ENCODE measurements around the gene EPRS1.

EPRS1 gene

DNA sequence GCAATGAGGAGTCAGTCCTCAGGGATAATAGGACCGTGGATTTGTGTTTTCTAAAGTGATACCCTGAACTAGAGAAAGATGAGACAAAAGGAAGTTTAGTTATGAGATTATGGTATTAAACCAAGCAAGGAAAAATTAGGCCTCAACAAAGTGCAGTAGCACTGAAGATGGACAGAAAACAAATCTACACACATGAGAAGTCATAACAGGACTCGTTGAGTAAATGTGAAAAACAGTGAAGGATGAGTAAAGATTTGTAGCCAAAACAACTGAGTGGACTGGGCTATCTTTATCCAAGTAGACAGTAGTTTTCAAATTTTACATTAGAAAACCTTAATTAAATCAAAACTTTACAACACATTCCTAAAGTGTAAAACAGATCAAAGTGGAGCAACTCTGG lies 15.0 kb downstream of the EPRS1 start:
- H3K4me1 ChIP-seq (ENCODE audit: control insufficient read depth, insufficient read depth, low read length), result no peaks in the 10 kb centered on the region
- H3K36me3 ChIP-seq (ENCODE audit: control insufficient read depth, insufficient read depth, low read length, severe bottlenecking), result peaks cover 76% of the 10 kb centered on the region
- H3K4me3 ChIP-seq (ENCODE audit: low read length), result no peak overlapping the region
- no peaks in the 10 kb centered on the region for H3K27me3 ChIP-seq (replicated peaks; ENCODE audit: control insufficient read depth, insufficient read depth, low read length)
- no peaks in the 10 kb centered on the region for H3K9me3 ChIP-seq (ENCODE audit: control insufficient read depth, low read length)
- H3K9ac ChIP-seq (ENCODE audit: low read length), result no peak overlapping the region
- DNase-seq (ENCODE audit: low read depth), result no peak

- H3K36me3 ChIP-seq (ENCODE audit: control insufficient read depth, insufficient read depth, low read length, severe bottlenecking), result peaks cover 86% of the 10 kb centered on the region
- no peak for DNase-seq (ENCODE audit: low read depth)
- no peaks in the 10 kb centered on the region for H3K4me1 ChIP-seq (ENCODE audit: control insufficient read depth, insufficient read depth, low read length)
- H3K4me3 ChIP-seq (ENCODE audit: low read length), result no peak overlapping the region
- H3K9ac ChIP-seq (ENCODE audit: low read length), result no peak overlapping the region
- H3K9me3 ChIP-seq (ENCODE audit: control insufficient read depth, low read length), result no peaks in the 10 kb centered on the region
- no peaks in the 10 kb centered on the region for H3K27me3 ChIP-seq (replicated peaks; ENCODE audit: control insufficient read depth, insufficient read depth, low read length)
These were observed 17.9 kb downstream of the EPRS1 start for GRCh38 chr1:220028346-220028895.

- H3K9ac ChIP-seq (ENCODE audit: low read length), result no peak overlapping the region
- no peaks in the 10 kb centered on the region for H3K9me3 ChIP-seq (ENCODE audit: control insufficient read depth, low read length)
- H3K4me3 ChIP-seq (ENCODE audit: low read length), result no peak overlapping the region
- no peak for DNase-seq (ENCODE audit: low read depth)
- H3K4me1 ChIP-seq (ENCODE audit: control insufficient read depth, insufficient read depth, low read length), result peaks cover 4% of the 10 kb centered on the region
- H3K27me3 ChIP-seq (replicated peaks; ENCODE audit: control insufficient read depth, insufficient read depth, low read length), result no peaks in the 10 kb centered on the region
- peaks cover 93% of the 10 kb centered on the region for H3K36me3 ChIP-seq (ENCODE audit: control insufficient read depth, insufficient read depth, low read length, severe bottlenecking)
These were observed 27.2 kb downstream of the EPRS1 start for GRCh38 chr1:220019071-220019470.

- H3K9me3 ChIP-seq (ENCODE audit: control insufficient read depth, low read length), result no peaks in the 10 kb centered on the region
- no peak overlapping the region for H3K4me3 ChIP-seq (ENCODE audit: low read length)
- H3K36me3 ChIP-seq (ENCODE audit: control insufficient read depth, insufficient read depth, low read length, severe bottlenecking), result peaks cover 90% of the 10 kb centered on the region
- DNase-seq (ENCODE audit: low read depth), result peak; percentile 12
- H3K27me3 ChIP-seq (replicated peaks; ENCODE audit: control insufficient read depth, insufficient read depth, low read length), result no peaks in the 10 kb centered on the region
- no peak overlapping the region for H3K9ac ChIP-seq (ENCODE audit: low read length)
- peaks cover 23% of the 10 kb centered on the region for H3K4me1 ChIP-seq (ENCODE audit: control insufficient read depth, insufficient read depth, low read length)
These were observed 32.8 kb downstream of the EPRS1 start for GRCh38 chr1:220013497-220013896.

DNA sequence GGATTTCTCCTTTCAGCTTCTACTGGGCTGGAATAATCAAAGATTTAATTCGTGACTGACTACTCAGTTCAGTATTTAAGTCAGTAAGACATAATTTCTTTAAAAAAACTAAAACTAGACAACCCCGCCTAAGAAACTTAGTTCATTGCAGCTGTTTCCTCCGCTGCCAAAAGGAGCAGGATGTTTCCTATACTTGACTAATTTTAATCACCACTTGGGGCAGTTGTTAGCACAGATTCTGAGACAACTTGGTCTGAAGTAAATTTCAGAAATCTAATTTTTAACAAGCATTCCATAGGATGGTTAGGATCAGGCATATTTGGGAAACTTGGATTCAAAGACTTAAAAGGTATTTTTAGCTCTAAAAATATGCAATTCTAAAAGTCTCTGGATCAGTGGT lies 34.0 kb downstream of the EPRS1 start:
- Histone ChIP-seq H3K4me3 (ENCODE audit: low read length) (no peak overlapping the region), H3K36me3 (ENCODE audit: control insufficient read depth, insufficient read depth, low read length, severe bottlenecking) (peaks cover 90% of the 10 kb centered on the region), H3K27me3 (replicated peaks; ENCODE audit: control insufficient read depth, insufficient read depth, low read length) (no peaks in the 10 kb centered on the region), H3K4me1 (ENCODE audit: control insufficient read depth, insufficient read depth, low read length) (peaks cover 23% of the 10 kb centered on the region), H3K9ac (ENCODE audit: low read length) (no peak overlapping the region), H3K9me3 (ENCODE audit: control insufficient read depth, low read length) (no peaks in the 10 kb centered on the region)
- DNase-seq (ENCODE audit: low read depth), result peak; percentile 52

DNA sequence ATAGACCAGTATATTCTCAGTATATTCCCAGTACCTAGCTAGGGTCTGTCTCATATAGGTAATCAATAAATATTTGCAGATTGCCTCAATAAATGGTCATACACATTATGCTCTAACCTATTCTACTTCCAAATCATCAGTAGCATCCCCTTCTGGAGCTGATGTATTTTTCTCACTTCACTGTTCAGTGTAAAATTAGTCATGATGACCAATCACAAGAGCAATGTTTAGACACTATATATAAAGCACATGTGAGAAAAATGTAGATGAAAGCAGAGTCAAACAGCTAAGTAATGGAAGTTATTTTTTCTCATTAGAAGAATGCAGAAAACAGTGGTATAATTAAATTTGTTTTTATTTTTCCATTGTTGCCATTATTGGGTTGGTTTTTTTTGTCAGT lies 34.7 kb downstream of the EPRS1 start:
- H3K36me3 ChIP-seq (ENCODE audit: control insufficient read depth, insufficient read depth, low read length, severe bottlenecking), result peaks cover 90% of the 10 kb centered on the region
- H3K9ac ChIP-seq (ENCODE audit: low read length), result no peak overlapping the region
- H3K27me3 ChIP-seq (replicated peaks; ENCODE audit: control insufficient read depth, insufficient read depth, low read length), result no peaks in the 10 kb centered on the region
- peaks cover 23% of the 10 kb centered on the region for H3K4me1 ChIP-seq (ENCODE audit: control insufficient read depth, insufficient read depth, low read length)
- no peak for DNase-seq (ENCODE audit: low read depth)
- H3K4me3 ChIP-seq (ENCODE audit: low read length), result no peak overlapping the region
- no peaks in the 10 kb centered on the region for H3K9me3 ChIP-seq (ENCODE audit: control insufficient read depth, low read length)

DNA sequence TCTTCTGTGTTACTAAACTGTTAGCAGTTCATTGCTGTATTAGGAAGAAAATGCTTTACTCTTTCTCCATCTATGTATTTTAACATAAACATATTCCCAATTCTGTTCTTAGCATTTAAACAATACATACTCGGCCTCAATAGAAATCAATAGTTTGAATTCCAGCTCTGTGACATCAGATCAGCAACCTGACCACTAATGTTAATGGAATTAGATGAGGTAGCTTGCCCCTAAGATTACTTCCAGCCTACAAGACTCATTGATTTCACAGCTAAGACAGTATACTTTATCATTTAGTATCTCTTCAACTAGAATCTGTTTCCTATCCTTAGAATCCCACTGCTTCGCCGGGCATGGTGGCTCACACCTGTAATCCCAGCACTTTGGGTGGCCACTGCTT lies 38.9 kb downstream of the EPRS1 start:
- Histone ChIP-seq H3K36me3 (ENCODE audit: control insufficient read depth, insufficient read depth, low read length, severe bottlenecking) (peaks cover 95% of the 10 kb centered on the region), H3K27me3 (replicated peaks; ENCODE audit: control insufficient read depth, insufficient read depth, low read length) (no peaks in the 10 kb centered on the region), H3K9ac (ENCODE audit: low read length) (no peak overlapping the region), H3K9me3 (ENCODE audit: control insufficient read depth, low read length) (no peaks in the 10 kb centered on the region), H3K4me1 (ENCODE audit: control insufficient read depth, insufficient read depth, low read length) (peaks cover 6% of the 10 kb centered on the region), H3K4me3 (ENCODE audit: low read length) (no peak overlapping the region)
- DNase-seq (ENCODE audit: low read depth), result no peak

DNA sequence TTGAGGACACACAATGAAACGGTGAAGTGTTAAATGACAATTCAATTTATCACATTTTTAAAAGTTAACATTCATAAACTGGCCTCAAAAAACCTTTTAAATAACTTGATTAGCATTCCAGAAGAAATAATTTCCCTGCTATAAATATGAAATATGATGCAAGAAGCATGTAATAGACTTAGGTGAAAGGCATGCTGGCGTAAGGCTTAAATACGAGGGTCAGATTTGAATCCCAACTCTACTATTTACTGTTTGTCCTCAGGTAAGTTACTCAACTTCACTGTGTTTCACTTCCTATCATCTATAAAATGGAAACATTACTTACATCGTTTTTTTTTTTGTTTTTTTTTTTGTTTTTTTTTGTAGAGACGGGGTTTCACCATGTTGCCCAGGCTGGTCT lies 40.8 kb downstream of the EPRS1 start:
- no peak for DNase-seq (ENCODE audit: low read depth)
- H3K27me3 ChIP-seq (replicated peaks; ENCODE audit: control insufficient read depth, insufficient read depth, low read length), result no peaks in the 10 kb centered on the region
- H3K9me3 ChIP-seq (ENCODE audit: control insufficient read depth, low read length), result no peaks in the 10 kb centered on the region
- H3K36me3 ChIP-seq (ENCODE audit: control insufficient read depth, insufficient read depth, low read length, severe bottlenecking), result peaks cover 96% of the 10 kb centered on the region
- H3K9ac ChIP-seq (ENCODE audit: low read length), result no peak overlapping the region
- no peak overlapping the region for H3K4me3 ChIP-seq (ENCODE audit: low read length)
- no peaks in the 10 kb centered on the region for H3K4me1 ChIP-seq (ENCODE audit: control insufficient read depth, insufficient read depth, low read length)

DNA sequence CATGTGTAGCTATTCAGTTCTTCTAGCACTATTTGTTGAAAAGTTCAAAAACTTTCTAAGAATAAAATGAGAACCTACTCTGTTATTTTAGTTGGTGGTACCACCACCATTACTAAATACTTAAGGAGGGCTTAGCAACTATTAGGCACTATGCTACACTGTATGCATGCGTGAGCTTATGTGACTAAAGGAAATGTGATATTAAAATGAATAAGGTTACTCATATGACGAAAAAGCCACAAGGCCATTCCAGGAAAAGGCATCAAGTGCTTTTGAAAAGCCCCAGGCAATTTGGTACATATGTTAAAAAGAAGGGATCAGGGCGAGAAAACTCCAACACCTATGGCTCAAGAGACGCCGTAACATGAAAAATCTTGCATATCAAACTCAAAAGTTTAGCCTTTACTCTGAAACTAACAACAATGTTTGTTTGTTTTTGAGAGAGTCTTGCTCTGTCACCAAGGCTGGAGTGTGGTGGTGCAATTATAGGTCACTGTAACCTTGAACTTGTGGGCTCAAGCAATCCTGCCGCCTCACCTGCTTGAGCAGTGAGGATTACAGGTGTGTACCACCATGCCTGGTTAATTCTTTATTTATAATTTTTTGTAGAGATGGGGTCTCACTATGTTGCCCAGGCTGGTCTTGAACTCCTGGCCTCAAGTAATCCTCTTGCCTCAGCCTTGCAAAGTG lies 42.5 kb downstream of the EPRS1 start:
- Histone ChIP-seq H3K4me1 (ENCODE audit: control insufficient read depth, insufficient read depth, low read length) (no peaks in the 10 kb centered on the region), H3K4me3 (ENCODE audit: low read length) (no peak overlapping the region), H3K9me3 (ENCODE audit: control insufficient read depth, low read length) (no peaks in the 10 kb centered on the region), H3K36me3 (ENCODE audit: control insufficient read depth, insufficient read depth, low read length, severe bottlenecking) (peaks cover 95% of the 10 kb centered on the region), H3K9ac (ENCODE audit: low read length) (no peak overlapping the region), H3K27me3 (replicated peaks; ENCODE audit: control insufficient read depth, insufficient read depth, low read length) (no peaks in the 10 kb centered on the region)
- no peak for DNase-seq (ENCODE audit: low read depth)

DNA sequence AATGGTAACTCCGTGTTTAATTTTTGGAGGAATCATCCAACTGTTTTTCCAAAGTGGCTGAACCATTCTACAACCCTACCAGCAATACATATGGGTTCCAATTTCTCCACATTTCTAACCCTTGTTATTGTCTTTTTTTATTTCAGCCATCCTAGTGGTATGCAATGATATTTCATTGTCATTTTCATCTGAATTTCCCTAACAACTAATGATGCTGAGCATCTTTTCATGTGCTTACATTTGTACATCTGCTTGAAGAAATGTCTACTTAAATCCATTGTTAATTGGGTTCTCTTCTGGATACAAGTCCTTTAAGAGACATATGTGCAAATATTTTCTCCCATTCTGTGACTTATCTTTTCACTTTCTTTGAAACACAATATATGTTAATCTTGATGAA lies 43.3 kb downstream of the EPRS1 start:
- no peak for DNase-seq (ENCODE audit: low read depth)
- no peak overlapping the region for H3K9ac ChIP-seq (ENCODE audit: low read length)
- H3K4me1 ChIP-seq (ENCODE audit: control insufficient read depth, insufficient read depth, low read length), result no peaks in the 10 kb centered on the region
- peaks cover 93% of the 10 kb centered on the region for H3K36me3 ChIP-seq (ENCODE audit: control insufficient read depth, insufficient read depth, low read length, severe bottlenecking)
- H3K27me3 ChIP-seq (replicated peaks; ENCODE audit: control insufficient read depth, insufficient read depth, low read length), result no peaks in the 10 kb centered on the region
- no peak overlapping the region for H3K4me3 ChIP-seq (ENCODE audit: low read length)
- no peaks in the 10 kb centered on the region for H3K9me3 ChIP-seq (ENCODE audit: control insufficient read depth, low read length)

GRCh38 chr1:220001095-220001501 lies 45.2 kb downstream of the EPRS1 start:
- Histone ChIP-seq H3K36me3 (ENCODE audit: control insufficient read depth, insufficient read depth, low read length, severe bottlenecking) (peaks cover 91% of the 10 kb centered on the region), H3K27me3 (replicated peaks; ENCODE audit: control insufficient read depth, insufficient read depth, low read length) (no peaks in the 10 kb centered on the region), H3K4me1 (ENCODE audit: control insufficient read depth, insufficient read depth, low read length) (no peaks in the 10 kb centered on the region), H3K9ac (ENCODE audit: low read length) (no peak overlapping the region), H3K9me3 (ENCODE audit: control insufficient read depth, low read length) (no peaks in the 10 kb centered on the region), H3K4me3 (ENCODE audit: low read length) (no peak overlapping the region)
- DNase-seq (ENCODE audit: low read depth), result peak; percentile 51

- no peak overlapping the region for H3K4me3 ChIP-seq (ENCODE audit: low read length)
- H3K9me3 ChIP-seq (ENCODE audit: control insufficient read depth, low read length), result no peaks in the 10 kb centered on the region
- H3K4me1 ChIP-seq (ENCODE audit: control insufficient read depth, insufficient read depth, low read length), result no peaks in the 10 kb centered on the region
- peaks cover 89% of the 10 kb centered on the region for H3K36me3 ChIP-seq (ENCODE audit: control insufficient read depth, insufficient read depth, low read length, severe bottlenecking)
- H3K27me3 ChIP-seq (replicated peaks; ENCODE audit: control insufficient read depth, insufficient read depth, low read length), result no peaks in the 10 kb centered on the region
- no peak for DNase-seq (ENCODE audit: low read depth)
- no peak overlapping the region for H3K9ac ChIP-seq (ENCODE audit: low read length)
These were observed 46.5 kb downstream of the EPRS1 start for GRCh38 chr1:219999821-220000220.
